Suppressor macrophage (primary cell): ENCODE measurements around the gene ACO1.

ENCODE experiments used
- DNase-seq, 4 experiments: peaks; one replicate each; pipeline ENCODE4 v3.0.0-alpha.2; 2020 to 2022

The ACO1 gene

DNA sequence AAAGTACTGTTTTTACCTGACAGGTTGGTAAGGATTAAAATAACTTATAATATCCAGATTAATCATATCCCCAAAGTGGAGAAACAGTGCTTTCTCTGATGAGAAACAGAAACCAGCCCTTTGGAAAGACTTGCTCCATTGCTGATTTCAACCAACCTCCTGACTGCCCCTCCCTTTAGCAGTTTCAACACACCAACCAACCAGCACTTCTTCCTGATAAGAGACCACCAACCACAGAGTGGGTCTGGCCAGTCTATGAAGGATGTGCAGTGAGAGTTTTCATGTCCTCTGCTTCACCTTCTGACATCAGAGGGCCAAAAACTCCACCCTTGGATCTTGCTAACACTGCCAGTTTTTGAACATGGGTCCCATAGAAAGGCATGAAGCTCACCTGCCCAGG, 113.5 kb downstream of the ACO1 start:
- no peak for DNase-seq

DNA sequence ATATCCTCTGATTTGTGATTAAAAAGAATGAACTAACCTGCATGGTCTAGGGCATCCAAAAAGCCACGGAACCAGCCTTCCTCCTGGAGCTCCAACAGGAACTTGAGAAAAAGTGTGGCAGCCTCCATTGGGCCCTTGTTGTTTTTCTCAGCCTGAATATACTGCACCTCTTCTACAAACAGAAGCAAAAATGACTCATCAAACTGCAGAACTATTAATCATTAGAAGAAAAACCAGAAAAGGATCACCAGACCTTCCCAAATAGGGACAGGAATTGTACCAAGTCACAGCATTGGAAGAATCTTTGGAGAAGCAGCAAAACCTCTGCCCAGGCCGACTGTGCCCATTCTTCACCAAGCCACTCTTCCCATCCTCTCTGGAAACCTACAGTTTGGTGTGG, 116.3 kb downstream of the ACO1 start:
- DNase-seq = no peak

DNA sequence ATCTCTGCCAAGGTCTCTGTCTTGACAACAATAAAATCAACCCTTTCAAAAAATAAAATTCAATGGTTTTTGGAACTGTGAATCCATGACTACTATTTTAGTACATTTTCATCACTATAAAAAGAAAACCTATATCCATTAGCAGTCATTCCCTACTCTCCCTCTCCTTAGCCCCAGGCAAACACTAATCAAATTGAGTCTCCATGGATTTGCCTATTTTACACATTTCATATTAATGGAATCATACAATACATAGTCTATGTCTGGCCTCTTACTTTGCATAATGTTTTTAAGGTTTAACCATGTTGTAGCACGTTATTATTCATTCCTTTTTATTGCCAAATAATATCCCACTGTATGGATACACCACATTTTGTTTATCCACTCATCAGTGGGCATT, 117.4 kb downstream of the ACO1 start:
- DNase-seq = no peak

DNA sequence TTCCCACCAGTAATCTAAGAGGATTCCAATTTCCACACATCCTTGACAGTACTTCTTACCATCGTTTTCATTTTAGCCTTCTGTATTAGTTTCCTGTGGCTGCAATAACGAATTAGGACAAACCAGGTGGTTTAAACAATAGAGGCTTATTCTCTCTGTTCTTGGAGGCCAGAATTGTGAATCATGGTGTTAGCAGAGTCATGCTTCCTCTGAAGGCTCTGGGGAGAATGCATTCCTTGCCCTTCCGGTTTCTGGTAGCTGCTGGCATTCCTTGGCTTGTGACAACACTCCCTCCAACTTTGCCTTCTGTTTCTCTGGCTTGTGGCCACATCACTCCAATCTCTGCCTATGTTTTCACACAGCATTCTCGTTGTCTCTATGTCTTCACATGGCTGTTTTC, 118.0 kb downstream of the ACO1 start:
- DNase-seq = no peak

DNA sequence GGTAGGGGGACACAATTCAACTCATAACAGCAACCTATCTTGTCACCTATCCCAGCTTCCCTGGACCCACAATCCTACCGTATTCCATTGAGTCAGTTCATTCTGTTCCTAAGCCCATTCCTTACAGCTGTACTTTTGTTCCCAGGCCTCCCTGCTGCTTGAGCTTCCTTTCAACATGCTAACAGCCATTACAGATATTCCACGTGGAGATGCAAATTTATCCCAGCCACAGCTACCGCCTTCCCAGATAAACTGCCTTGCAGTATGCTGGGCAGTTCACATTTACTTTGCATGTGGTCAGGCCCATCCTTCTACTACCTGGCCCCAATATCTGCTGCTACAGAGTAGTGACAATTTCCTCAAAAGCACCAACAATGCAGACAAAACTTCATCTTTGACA, 118.6 kb downstream of the ACO1 start:
- DNase-seq = no peak
